GM21619 (cell line): Measurements from ENCODE around the gene ATXN7L1.
"Not testable (repeated sequence)": the region's sequence is repeated elsewhere in the genome, so short reads cannot be mapped to it uniquely, and the experiment has no call there.

Experiments
- ATAC-seq: cut with Tn5 transposase; IDR thresholded peaks from one replicate; pipeline ENCODE4 v1.9.1; 2021; ENCODE audit not compliant: unreplicated experiment

ATXN7L1 gene

GRCh38 chr7:105862770-105863169 lies 13.6 kb downstream of the ATXN7L1 start:
- ATAC-seq: no peak

- no peak for ATAC-seq
These were observed 14.1 kb downstream of the ATXN7L1 start for GRCh38 chr7:105862276-105862675.

- no peak for ATAC-seq
These were observed 15.2 kb downstream of the ATXN7L1 start for GRCh38 chr7:105861224-105861623.

GRCh38 chr7:105860793-105861192 lies 15.6 kb downstream of the ATXN7L1 start:
- no peak for ATAC-seq

- no peak for ATAC-seq
These were observed 19.1 kb downstream of the ATXN7L1 start for GRCh38 chr7:105857009-105857952.

GRCh38 chr7:105854498-105854897 lies 21.9 kb downstream of the ATXN7L1 start:
- no peak for ATAC-seq

- ATAC-seq: no peak
These were observed 22.4 kb downstream of the ATXN7L1 start for GRCh38 chr7:105853931-105854419.

- no peak for ATAC-seq
These were observed 25.3 kb downstream of the ATXN7L1 start for GRCh38 chr7:105851064-105851463.

- ATAC-seq: no peak
These were observed 27.1 kb downstream of the ATXN7L1 start for GRCh38 chr7:105849122-105849855.

GRCh38 chr7:105846404-105846803 lies 30.0 kb downstream of the ATXN7L1 start:
- no peak for ATAC-seq

GRCh38 chr7:105844681-105845080 lies 31.7 kb downstream of the ATXN7L1 start:
- not testable (repeated sequence) for ATAC-seq

GRCh38 chr7:105841866-105842265 lies 34.5 kb downstream of the ATXN7L1 start:
- no peak for ATAC-seq

- ATAC-seq: no peak
These were observed 35.2 kb downstream of the ATXN7L1 start for GRCh38 chr7:105840981-105841749.

- no peak for ATAC-seq
These were observed 37.1 kb downstream of the ATXN7L1 start for GRCh38 chr7:105839266-105839665.

GRCh38 chr7:105838627-105839231 lies 37.7 kb downstream of the ATXN7L1 start:
- no peak for ATAC-seq

GRCh38 chr7:105837765-105838626 lies 38.4 kb downstream of the ATXN7L1 start:
- ATAC-seq: no peak

GRCh38 chr7:105835441-105835840 lies 41.0 kb downstream of the ATXN7L1 start:
- ATAC-seq: no peak

- no peak for ATAC-seq
These were observed 44.4 kb downstream of the ATXN7L1 start for GRCh38 chr7:105831824-105832535.

GRCh38 chr7:105831302-105831620 lies 45.1 kb downstream of the ATXN7L1 start:
- ATAC-seq: no peak
